ENCODE results near the gene ADGRA1. TPM values are rescaled to one million over a fixed set of nuclear protein-coding genes. Genes with fewer than 3 reads are reported as not detected.
"Not testable (repeated sequence)": the region's sequence is repeated elsewhere in the genome, so short reads cannot be mapped to it uniquely, and the experiment has no call there.

The ADGRA1 gene
- total and polyA plus RNA-seq, 4 experiments from 2014 or later, result not detected

DNA sequence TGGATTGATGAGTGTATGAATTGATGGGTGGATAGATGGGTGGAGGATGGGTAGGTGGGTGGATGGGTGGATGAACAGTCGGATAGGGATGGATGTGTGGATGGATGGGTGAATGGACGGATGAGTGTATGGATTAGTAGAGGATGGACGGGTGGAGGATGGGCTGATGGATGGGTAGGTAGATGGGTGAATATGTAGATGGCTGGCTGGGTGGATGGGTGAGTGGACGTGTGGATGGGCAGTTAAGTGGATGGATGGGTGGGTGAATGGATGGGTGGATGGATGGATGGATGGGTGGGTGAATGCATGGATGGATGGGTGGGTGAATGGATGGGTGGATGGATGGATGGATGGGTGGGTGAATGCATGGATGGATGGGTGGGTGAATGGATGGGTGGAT, 87.9 kb downstream of the ADGRA1 start:
- H3K4me1 Mint-ChIP-seq; H3K36me3 ChIP-seq (ENCODE audit: insufficient read depth, low read length); POLR2A ChIA-PET (ENCODE audit: partially characterized antibody); H3K27me3 Mint-ChIP-seq; H3K4me3 ChIP-seq (ENCODE audit: low read length in 2 of 2); H3K36me3 Mint-ChIP-seq; CTCF ChIA-PET (ENCODE audit: partially characterized antibody); H3K27ac ChIP-seq (ENCODE audit: low read depth, low read length); H3K4me3 Mint-ChIP-seq; DNase-seq; H3K27me3 ChIP-seq (ENCODE audit: insufficient read depth, low read length); H3K9me3 ChIP-seq (ENCODE audit: control insufficient read depth in 1 of 2, low read length in 2 of 2); H3K4me1 ChIP-seq (ENCODE audit: insufficient read depth, low read length); intact Hi-C loops (cut with micrococcal nuclease); H3K27ac Mint-ChIP-seq; H3K9me3 Mint-ChIP-seq: not testable (repeated sequence)

DNA sequence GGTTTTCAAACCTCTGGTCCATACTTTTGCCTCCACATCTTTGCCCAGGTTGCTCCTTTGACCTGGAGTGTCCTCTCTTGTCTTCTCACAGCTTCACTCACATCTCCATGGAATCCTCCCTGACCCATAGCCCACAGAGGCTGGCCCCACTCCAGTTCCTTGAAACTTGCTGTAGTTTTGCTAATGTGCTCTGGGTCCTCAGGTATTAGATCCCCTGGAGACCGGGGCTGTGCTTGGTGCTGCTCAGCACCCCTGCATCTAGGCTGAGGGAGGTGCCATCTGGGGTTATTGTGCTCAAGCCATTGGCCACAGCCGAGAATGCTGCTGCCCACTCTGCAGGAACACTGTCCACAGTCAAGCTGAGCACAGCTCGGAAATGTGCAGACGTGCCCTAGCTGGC, 88.8 kb downstream of the ADGRA1 start:
- Mint-ChIP-seq H3K4me1 (peaks cover 0 to 9% (median 2%) of the 10 kb centered on the region in 4 donors), H3K9me3 (peaks cover 0 to 4% (median 0%) of the 10 kb centered on the region in 8 donors), H3K27ac (no peak overlapping the region), H3K36me3 (no peaks in the 10 kb centered on the region), H3K27me3 (peaks cover 0 to 9% of the 10 kb centered on the region in 2 donors), H3K4me3 (no peak overlapping the region)
- H3K27me3 ChIP-seq (ENCODE audit: insufficient read depth, low read length), result no peaks in the 10 kb centered on the region
- no peaks in the 10 kb centered on the region for H3K4me1 ChIP-seq (ENCODE audit: insufficient read depth, low read length)
- no peaks in the 10 kb centered on the region for H3K36me3 ChIP-seq (ENCODE audit: insufficient read depth, low read length)
- intact Hi-C loops (cut with micrococcal nuclease), result no loop called here
- no peak overlapping the region for H3K4me3 ChIP-seq (ENCODE audit: low read length in 2 of 2)
- DNase-seq, result no peak
- POLR2A ChIA-PET (ENCODE audit: partially characterized antibody), result no interaction called here
- CTCF ChIA-PET (ENCODE audit: partially characterized antibody), result no interaction called here
- no peaks in the 10 kb centered on the region for H3K9me3 ChIP-seq (ENCODE audit: control insufficient read depth in 1 of 2, low read length in 2 of 2)
- no peak overlapping the region for H3K27ac ChIP-seq (ENCODE audit: low read depth, low read length)

DNA sequence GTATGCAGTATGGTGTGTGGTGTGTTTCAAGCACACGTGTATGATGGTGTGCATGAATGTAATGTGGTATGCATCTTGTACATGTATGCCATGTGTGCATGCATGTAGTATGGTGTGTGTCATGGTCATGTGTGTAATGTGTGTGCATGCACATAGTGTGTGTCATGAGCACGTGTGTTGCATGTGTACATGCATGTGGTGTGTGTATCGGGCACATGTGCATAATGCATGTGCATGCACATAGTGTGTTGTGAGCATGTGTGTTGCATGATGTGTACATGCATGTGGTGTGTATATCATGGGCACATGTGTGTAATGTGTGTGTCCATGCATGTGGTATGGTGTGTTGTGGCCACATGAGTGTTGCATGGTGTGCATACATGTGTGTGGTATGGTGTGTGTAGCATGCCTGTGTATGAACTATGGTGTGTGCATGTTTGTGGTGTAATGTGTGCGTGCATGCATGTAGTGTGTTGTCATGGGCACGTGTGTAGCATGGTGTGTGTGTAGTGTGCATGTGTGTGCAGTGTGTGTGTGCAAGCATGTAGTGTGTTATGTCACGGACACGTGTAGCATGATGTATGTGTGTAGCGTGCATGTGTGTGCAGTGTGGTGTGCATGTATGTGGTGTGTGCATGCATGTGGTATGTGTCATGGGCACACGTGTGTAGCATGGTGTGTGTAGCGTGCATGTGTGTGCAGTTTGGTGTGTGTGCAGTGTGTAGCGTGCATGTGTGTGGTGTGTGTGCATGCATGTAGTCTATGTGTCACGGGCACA, 89.8 kb downstream of the ADGRA1 start:
- intact Hi-C loops (cut with micrococcal nuclease), result no loop called here
- Histone ChIP-seq H3K9me3 (ENCODE audit: control insufficient read depth in 1 of 2, low read length in 2 of 2) (no peaks in the 10 kb centered on the region), H3K27me3 (ENCODE audit: insufficient read depth, low read length) (no peaks in the 10 kb centered on the region), H3K4me1 (ENCODE audit: insufficient read depth, low read length) (no peaks in the 10 kb centered on the region), H3K4me3 (ENCODE audit: low read length in 2 of 2) (no peak overlapping the region), H3K27ac (ENCODE audit: low read depth, low read length) (no peak overlapping the region), H3K36me3 (ENCODE audit: insufficient read depth, low read length) (no peaks in the 10 kb centered on the region)
- DNase-seq, result no peak
- H3K36me3 Mint-ChIP-seq, result no peaks in the 10 kb centered on the region
- H3K9me3 Mint-ChIP-seq, result peaks cover 0 to 4% (median 0%) of the 10 kb centered on the region in 8 donors
- H3K4me3 Mint-ChIP-seq, result no peak overlapping the region
- ChIA-PET POLR2A (ENCODE audit: partially characterized antibody) (no interaction called here), CTCF (ENCODE audit: partially characterized antibody) (no interaction called here)
- H3K27me3 Mint-ChIP-seq, result peaks cover 0 to 8% of the 10 kb centered on the region in 2 donors
- H3K4me1 Mint-ChIP-seq, result peaks cover 0 to 9% (median 2%) of the 10 kb centered on the region in 4 donors
- H3K27ac Mint-ChIP-seq, result peak overlapping the region in 2 of 7 donors; percentile 11 to 21

DNA sequence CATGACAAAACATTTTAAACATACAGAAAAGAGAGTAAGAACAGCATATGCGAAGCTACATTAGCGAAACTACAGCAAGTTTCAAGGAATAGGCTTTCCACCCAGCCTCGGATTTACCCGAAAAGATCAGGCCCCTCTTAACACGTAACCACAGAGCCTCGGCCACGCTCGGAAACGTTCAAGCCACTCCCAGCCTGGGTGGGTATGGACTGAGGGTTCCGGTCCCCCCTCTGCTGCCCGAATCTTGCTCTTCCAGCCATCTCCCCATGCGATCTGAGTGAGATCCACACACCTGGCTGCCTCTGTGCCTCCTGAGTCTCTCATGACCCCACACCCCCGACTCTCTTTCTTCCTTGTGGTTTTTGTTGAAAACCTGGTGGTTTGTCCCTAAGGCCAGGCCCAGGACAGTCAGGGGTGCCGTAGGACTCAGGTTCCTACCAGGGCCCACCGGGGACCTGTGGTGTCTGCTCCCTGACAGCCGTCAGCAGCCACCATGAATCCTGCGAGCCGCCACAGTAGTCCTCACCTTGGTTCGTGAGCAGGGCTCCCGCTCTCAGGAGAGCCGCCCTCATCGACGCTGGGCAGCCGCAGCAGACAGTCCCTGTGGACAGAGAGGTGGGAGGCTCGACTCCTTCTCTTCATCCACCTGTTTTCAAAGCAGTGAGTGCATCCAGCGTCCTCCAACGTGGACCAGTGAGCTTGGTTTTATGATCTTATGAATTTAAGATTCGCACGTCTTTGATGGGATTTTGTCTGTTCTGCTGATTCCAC, 90.8 kb downstream of the ADGRA1 start:
- DNase-seq, result no peak
- Mint-ChIP-seq H3K9me3 (peaks cover 0 to 4% (median 0%) of the 10 kb centered on the region in 8 donors), H3K4me1 (peaks cover 0 to 9% (median 2%) of the 10 kb centered on the region in 4 donors), H3K4me3 (no peak overlapping the region), H3K27ac (no peak overlapping the region), H3K36me3 (no peaks in the 10 kb centered on the region), H3K27me3 (peaks cover 0 to 4% of the 10 kb centered on the region in 2 donors)
- no peak overlapping the region for H3K4me3 ChIP-seq (ENCODE audit: low read length in 2 of 2)
- CTCF ChIA-PET (ENCODE audit: partially characterized antibody), result no interaction called here
- H3K27me3 ChIP-seq (ENCODE audit: insufficient read depth, low read length), result no peaks in the 10 kb centered on the region
- no peaks in the 10 kb centered on the region for H3K9me3 ChIP-seq (ENCODE audit: control insufficient read depth in 1 of 2, low read length in 2 of 2)
- intact Hi-C loops (cut with micrococcal nuclease), result no loop called here
- no peaks in the 10 kb centered on the region for H3K4me1 ChIP-seq (ENCODE audit: insufficient read depth, low read length)
- H3K36me3 ChIP-seq (ENCODE audit: insufficient read depth, low read length), result no peaks in the 10 kb centered on the region
- POLR2A ChIA-PET (ENCODE audit: partially characterized antibody), result no interaction called here
- no peak overlapping the region for H3K27ac ChIP-seq (ENCODE audit: low read depth, low read length)

DNA sequence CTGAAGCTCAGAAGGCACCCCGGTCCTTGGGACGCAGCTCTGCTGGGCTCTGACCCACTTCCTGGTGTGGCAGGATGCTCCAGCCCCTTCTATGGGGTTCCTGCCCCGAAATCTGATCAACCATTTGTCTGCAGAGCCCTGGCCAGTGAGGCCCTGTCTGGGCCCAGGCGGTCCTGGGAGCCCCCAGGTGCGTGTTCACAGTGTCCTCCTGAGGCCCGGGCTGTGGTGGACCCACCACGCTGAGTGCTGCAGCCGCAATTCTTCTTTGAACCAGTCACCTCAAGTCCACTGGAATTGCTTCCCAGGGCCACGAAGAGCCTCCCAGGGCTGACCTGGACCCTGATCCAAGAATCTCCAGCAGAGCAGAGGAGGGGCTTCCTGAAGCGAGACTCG, 91.4 kb downstream of the ADGRA1 start:
- H3K4me3 ChIP-seq (ENCODE audit: low read length in 2 of 2), result no peak overlapping the region
- no peaks in the 10 kb centered on the region for H3K36me3 ChIP-seq (ENCODE audit: insufficient read depth, low read length)
- peaks cover 0 to 4% (median 0%) of the 10 kb centered on the region in 8 donors for H3K9me3 Mint-ChIP-seq
- DNase-seq, result no peak
- intact Hi-C loops (cut with micrococcal nuclease), result no loop called here
- H3K27ac Mint-ChIP-seq, result no peak overlapping the region
- H3K36me3 Mint-ChIP-seq, result no peaks in the 10 kb centered on the region
- no peaks in the 10 kb centered on the region for H3K9me3 ChIP-seq (ENCODE audit: control insufficient read depth in 1 of 2, low read length in 2 of 2)
- no peaks in the 10 kb centered on the region for H3K27me3 ChIP-seq (ENCODE audit: insufficient read depth, low read length)
- H3K27ac ChIP-seq (ENCODE audit: low read depth, low read length), result no peak overlapping the region
- H3K4me3 Mint-ChIP-seq, result no peak overlapping the region
- no peaks in the 10 kb centered on the region for H3K4me1 ChIP-seq (ENCODE audit: insufficient read depth, low read length)
- peaks cover 0 to 3% of the 10 kb centered on the region in 2 donors for H3K27me3 Mint-ChIP-seq
- POLR2A ChIA-PET (ENCODE audit: partially characterized antibody), result no interaction called here
- H3K4me1 Mint-ChIP-seq, result peaks cover 0 to 9% (median 2%) of the 10 kb centered on the region in 4 donors
- CTCF ChIA-PET (ENCODE audit: partially characterized antibody), result no interaction called here

DNA sequence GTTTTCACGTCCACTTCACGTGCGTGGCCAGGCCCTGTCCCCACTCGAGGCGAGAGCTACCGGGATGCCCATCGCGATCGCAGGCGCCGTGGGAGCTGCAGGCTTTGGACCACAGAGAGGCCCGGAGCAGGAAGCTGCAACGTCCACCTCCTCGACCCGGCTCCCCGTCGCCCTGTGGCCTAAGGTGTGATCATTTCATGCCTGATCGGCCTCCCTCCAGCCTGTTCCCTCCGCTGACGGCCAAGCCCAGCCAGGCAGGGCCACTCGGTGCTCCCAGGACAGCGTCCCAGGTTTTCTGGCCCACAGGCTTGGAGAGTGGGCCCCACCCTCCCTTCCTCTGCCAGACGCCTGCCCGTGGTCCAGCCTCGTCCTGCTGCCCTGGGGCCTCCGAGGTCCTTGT, 91.9 kb downstream of the ADGRA1 start:
- no peak for DNase-seq
- CTCF ChIA-PET (ENCODE audit: partially characterized antibody), result no interaction called here

DNA sequence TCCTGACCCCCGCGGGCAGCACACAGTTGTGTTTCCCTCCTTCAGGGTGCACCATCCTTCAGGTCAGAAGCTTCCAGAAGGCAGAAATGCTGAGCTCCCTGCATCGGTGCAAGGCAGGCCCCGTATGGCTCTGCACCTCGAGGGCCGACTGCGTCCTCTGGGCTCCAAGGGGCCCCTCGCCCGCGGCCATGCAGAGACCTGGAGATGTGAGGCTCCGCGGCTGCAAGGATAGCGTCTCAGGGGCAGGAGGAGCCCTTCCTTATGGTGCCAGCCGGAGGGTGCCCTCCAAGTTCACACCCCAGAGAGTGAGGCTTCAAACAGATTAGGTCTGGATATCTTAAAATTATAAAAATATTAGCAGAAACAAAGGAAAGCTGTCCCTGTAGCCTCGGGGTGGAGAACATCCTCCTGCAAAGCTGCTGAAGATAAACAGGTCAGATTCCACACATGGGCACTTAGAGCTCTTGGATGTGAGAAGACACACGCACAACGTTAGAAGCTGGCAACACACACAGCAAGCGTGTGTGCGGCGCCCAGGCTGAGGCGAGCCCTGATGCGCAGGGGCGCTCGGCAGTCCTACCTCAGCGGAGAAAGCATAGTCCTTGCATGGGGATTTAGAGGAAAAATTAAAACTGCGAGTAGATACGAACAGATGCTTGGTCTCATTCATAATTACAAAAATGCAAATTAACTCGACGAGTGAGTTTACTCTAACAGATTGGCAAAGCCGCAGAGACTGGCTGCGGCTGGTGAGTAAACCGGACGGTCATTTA, 92.7 kb downstream of the ADGRA1 start:
- H3K36me3 ChIP-seq (ENCODE audit: insufficient read depth, low read length), result no peaks in the 10 kb centered on the region
- no peak overlapping the region for H3K27ac ChIP-seq (ENCODE audit: low read depth, low read length)
- no peak overlapping the region for H3K4me3 Mint-ChIP-seq
- ChIA-PET POLR2A (ENCODE audit: partially characterized antibody) (no interaction called here), CTCF (ENCODE audit: partially characterized antibody) (no interaction called here)
- peaks cover 0 to 8% (median 2%) of the 10 kb centered on the region in 4 donors for H3K4me1 Mint-ChIP-seq
- H3K4me3 ChIP-seq (ENCODE audit: low read length in 2 of 2), result no peak overlapping the region
- no peaks in the 10 kb centered on the region for H3K36me3 Mint-ChIP-seq
- no peak overlapping the region for H3K27ac Mint-ChIP-seq
- H3K27me3 Mint-ChIP-seq, result peaks cover 0 to 3% of the 10 kb centered on the region in 2 donors
- H3K9me3 ChIP-seq (ENCODE audit: control insufficient read depth in 1 of 2, low read length in 2 of 2), result no peaks in the 10 kb centered on the region
- DNase-seq, result no peak
- H3K27me3 ChIP-seq (ENCODE audit: insufficient read depth, low read length), result no peaks in the 10 kb centered on the region
- H3K4me1 ChIP-seq (ENCODE audit: insufficient read depth, low read length), result no peaks in the 10 kb centered on the region
- intact Hi-C loops (cut with micrococcal nuclease), result no loop called here
- H3K9me3 Mint-ChIP-seq, result peaks cover 0 to 4% (median 0%) of the 10 kb centered on the region in 8 donors

More for the DNA sequence above, 91.9 kb downstream of the ADGRA1 start:
- no peak overlapping the region for H3K27ac ChIP-seq (ENCODE audit: low read depth, low read length)
- intact Hi-C loops (cut with micrococcal nuclease), result no loop called here
- H3K27me3 ChIP-seq (ENCODE audit: insufficient read depth, low read length), result no peaks in the 10 kb centered on the region
- peaks cover 0 to 4% (median 0%) of the 10 kb centered on the region in 8 donors for H3K9me3 Mint-ChIP-seq
- no peaks in the 10 kb centered on the region for H3K9me3 ChIP-seq (ENCODE audit: control insufficient read depth in 1 of 2, low read length in 2 of 2)
- H3K27me3 Mint-ChIP-seq, result peaks cover 0 to 3% of the 10 kb centered on the region in 2 donors
- no peaks in the 10 kb centered on the region for H3K36me3 ChIP-seq (ENCODE audit: insufficient read depth, low read length)
- no peak overlapping the region for H3K4me3 Mint-ChIP-seq
- peaks cover 0 to 9% (median 2%) of the 10 kb centered on the region in 4 donors for H3K4me1 Mint-ChIP-seq
- no peak overlapping the region for H3K27ac Mint-ChIP-seq
- H3K36me3 Mint-ChIP-seq, result no peaks in the 10 kb centered on the region
- H3K4me3 ChIP-seq (ENCODE audit: low read length in 2 of 2), result no peak overlapping the region
- POLR2A ChIA-PET (ENCODE audit: partially characterized antibody), result no interaction called here
- no peaks in the 10 kb centered on the region for H3K4me1 ChIP-seq (ENCODE audit: insufficient read depth, low read length)

All from CD4-positive, alpha-beta memory T cell (primary cell).